HepG2 (cell line): ENCODE results near the gene CAMKV. TPM values are rescaled to one million over a fixed set of nuclear protein-coding genes. Genes with fewer than 3 reads are reported as not detected.

ENCODE experiments used
- ELF1 ChIP-seq: sonication (generic); formaldehyde crosslinking; IDR thresholded peaks from 2 replicates; pipeline ENCODE4 v1.4.0; 2020; ENCODE audit warnings: missing genetic modification reagents
- FOSL1 ChIP-seq: sonication (generic); formaldehyde crosslinking; IDR thresholded peaks from 2 replicates; pipeline ENCODE4 v1.9.0; 2021; ENCODE audit warnings: missing genetic modification reagents, borderline replicate concordance
- JUNB ChIP-seq: sonication (generic); formaldehyde crosslinking; IDR thresholded peaks from 2 replicates; pipeline ENCODE4 v1.8.0; 2022; ENCODE audit warnings: missing genetic modification reagents, mild to moderate bottlenecking, borderline replicate concordance
- KLF6 ChIP-seq: IDR thresholded peaks from 2 replicates; pipeline ENCODE4 v1.8.0; 2016; ENCODE audit warnings: missing biosample characterization, missing genetic modification reagents
- MIER3 ChIP-seq: IDR thresholded peaks from 2 replicates; pipeline ENCODE4 v1.6.1; 2016; ENCODE audit warnings: missing compliant biosample characterization, borderline replicate concordance
- NFIB ChIP-seq: sonication (generic); formaldehyde crosslinking; IDR thresholded peaks from 2 replicates; pipeline ENCODE4 v1.9.0; 2021; ENCODE audit warnings: missing genetic modification reagents, mild to moderate bottlenecking, borderline replicate concordance
- PAX8 ChIP-seq: sonication (generic); formaldehyde crosslinking; IDR thresholded peaks from 2 replicates; pipeline ENCODE4 v1.8.0; 2022; ENCODE audit warnings: mild to moderate bottlenecking, missing genetic modification reagents, borderline replicate concordance
- PHF5A ChIP-seq: IDR thresholded peaks from one replicate; pipeline ENCODE4 v1.6.1; 2018; ENCODE audit warnings: low read depth, missing genetic modification reagents; ENCODE audit not compliant: unreplicated experiment
- REPIN1 ChIP-seq: sonication (generic); formaldehyde crosslinking; IDR thresholded peaks from 2 replicates; pipeline ENCODE4 v1.8.0; 2022; ENCODE audit warnings: missing genetic modification reagents, low read depth, mild to moderate bottlenecking, borderline replicate concordance
- SMAD9 ChIP-seq: sonication (generic); formaldehyde crosslinking; IDR thresholded peaks from 2 replicates; pipeline ENCODE4 v1.5.1; 2020; ENCODE audit warnings: mild to moderate bottlenecking, missing genetic modification reagents
- SP4 ChIP-seq: sonication (generic); formaldehyde crosslinking; IDR thresholded peaks from 2 replicates; pipeline ENCODE4 v1.8.1; 2023; ENCODE audit warnings: mild to moderate bottlenecking, missing genetic modification reagents
- SSRP1 ChIP-seq: IDR thresholded peaks from 2 replicates; pipeline ENCODE4 v1.6.1; 2016; ENCODE audit warnings: control low read depth
- ZNF790 ChIP-seq: sonication (generic); formaldehyde crosslinking; IDR thresholded peaks from 2 replicates; pipeline ENCODE4 v1.8.0; 2022; ENCODE audit warnings: missing genetic modification reagents, mild to moderate bottlenecking, borderline replicate concordance
- polyA plus RNA-seq, 8 experiments: library from polyadenylated mRNA; depleted of rRNA in 3 of 8; stranded (reverse) in 7 of 8; unstranded in 1 of 8; fragments of >200 nt; fragmentation: Illumina TruSeq in 4 of 8; extraction: Trizol in 4 of 8; gene quantifications; 2 replicates each; pipeline versions ENCODE4 v1.2.1 to v1.2.3, GENCODE V29; 2011 to 2016; ENCODE audit warnings: low read depth in 4 of 8, missing spikeins in 1 of 8, mixed read lengths in 1 of 8; ENCODE audit not compliant: insufficient read depth in 1 of 8
- total RNA-seq, 5 experiments: library from RNA; depleted of rRNA; stranded (reverse); fragments of >200 nt; fragmentation: Illumina TruSeq; extraction: Trizol; gene quantifications; 2 replicates each; pipeline ENCODE4 v1.2.3, GENCODE V29; 2016; ENCODE audit warnings: low read depth in 1 of 5
- TF ChIP-seq, protein P1 (sequence below): sonication (generic); formaldehyde crosslinking; IDR thresholded peaks from 2 replicates; pipeline ENCODE4 v1.9.0; 2021; ENCODE audit warnings: missing genetic modification reagents, mild to moderate bottlenecking, borderline replicate concordance
- TF ChIP-seq, protein P2 (sequence below): IDR thresholded peaks from 2 replicates; pipeline ENCODE4 v1.6.1; 2012; ENCODE audit warnings: inconsistent platforms
- TF ChIP-seq, protein P3 (sequence below): sonication (generic); formaldehyde crosslinking; IDR thresholded peaks from 2 replicates; pipeline ENCODE4 v1.5.0; 2020; ENCODE audit warnings: mild to moderate bottlenecking, missing genetic modification reagents
- TF ChIP-seq, protein P4 (sequence below): sonication (generic); formaldehyde crosslinking; IDR thresholded peaks from 2 replicates; pipeline ENCODE4 v1.4.0; 2020; ENCODE audit warnings: mild to moderate bottlenecking, low read depth, missing genetic modification reagents
- TF ChIP-seq, protein P5 (sequence below): sonication (generic); formaldehyde crosslinking; IDR thresholded peaks from 2 replicates; pipeline ENCODE4 v1.8.1; 2023; ENCODE audit warnings: mild to moderate bottlenecking, missing genetic modification reagents
- TF ChIP-seq, protein P6 (sequence below): sonication (generic); formaldehyde crosslinking; IDR thresholded peaks from 2 replicates; pipeline ENCODE4 v1.5.1; 2020; ENCODE audit warnings: missing genetic modification reagents, mild to moderate bottlenecking, borderline replicate concordance

Gene CAMKV
- total and polyA plus RNA-seq, 2 of the 13 experiments (the other 11 are each of a cell fraction or from before 2014, with no cell fraction given), result 0.13 to 0.15 TPM

DNA sequence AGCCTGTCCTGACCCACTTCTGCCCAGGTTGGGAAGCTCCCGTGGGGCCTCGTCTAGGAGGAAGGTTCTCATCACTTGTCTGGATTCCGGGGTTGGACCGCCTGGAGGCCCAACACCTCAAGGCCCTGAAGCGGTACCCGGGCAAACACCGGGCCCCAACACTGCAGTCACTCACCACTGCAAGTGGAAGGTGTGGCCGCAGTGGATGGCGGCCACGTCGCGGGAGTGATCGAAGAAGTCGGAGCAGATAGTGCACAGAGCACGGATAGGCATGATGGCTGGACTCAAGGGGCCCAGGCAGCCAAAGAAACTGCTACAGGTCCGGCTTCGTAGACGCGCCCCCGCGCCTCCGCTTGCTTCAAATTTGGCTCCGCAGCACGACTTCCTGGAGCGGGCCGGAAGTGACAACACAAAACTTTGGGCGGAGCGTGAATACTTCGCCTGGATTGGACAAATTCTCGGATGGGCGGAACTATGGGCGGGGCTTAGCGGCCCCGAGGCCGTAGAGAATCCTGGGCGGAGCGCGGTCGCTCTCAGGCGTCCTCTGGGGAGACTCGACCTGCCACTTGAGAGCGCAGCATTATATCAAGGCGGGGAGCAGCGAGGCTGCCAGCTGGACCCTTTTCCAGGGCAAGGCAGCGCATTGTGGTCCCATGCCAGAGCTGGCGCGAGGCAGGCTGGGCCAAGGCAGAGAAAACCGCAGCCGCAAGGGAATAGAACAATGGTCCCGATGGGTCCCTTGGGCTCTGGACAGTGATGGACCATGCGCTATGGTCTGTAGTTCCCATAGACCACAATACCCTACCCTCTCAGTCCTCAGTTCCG lies 13.3 kb downstream of the CAMKV start, which contains the start of gene TRAIP (continued):
- TF ChIP-seq, protein P1, sequence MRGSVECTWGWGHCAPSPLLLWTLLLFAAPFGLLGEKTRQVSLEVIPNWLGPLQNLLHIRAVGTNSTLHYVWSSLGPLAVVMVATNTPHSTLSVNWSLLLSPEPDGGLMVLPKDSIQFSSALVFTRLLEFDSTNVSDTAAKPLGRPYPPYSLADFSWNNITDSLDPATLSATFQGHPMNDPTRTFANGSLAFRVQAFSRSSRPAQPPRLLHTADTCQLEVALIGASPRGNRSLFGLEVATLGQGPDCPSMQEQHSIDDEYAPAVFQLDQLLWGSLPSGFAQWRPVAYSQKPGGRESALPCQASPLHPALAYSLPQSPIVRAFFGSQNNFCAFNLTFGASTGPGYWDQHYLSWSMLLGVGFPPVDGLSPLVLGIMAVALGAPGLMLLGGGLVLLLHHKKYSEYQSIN (CRISPR knock-in tag), result no peak
- no peak for TF ChIP-seq NFIB (CRISPR knock-in tag)
- TF ChIP-seq KLF6 (CRISPR knock-in tag), result no peak
- TF ChIP-seq SMAD9 (CRISPR knock-in tag), result no peak
- TF ChIP-seq ELF1 (CRISPR knock-in tag), result peak; percentile 88
- TF ChIP-seq JUNB (CRISPR knock-in tag), result no peak
- TF ChIP-seq, protein P2, sequence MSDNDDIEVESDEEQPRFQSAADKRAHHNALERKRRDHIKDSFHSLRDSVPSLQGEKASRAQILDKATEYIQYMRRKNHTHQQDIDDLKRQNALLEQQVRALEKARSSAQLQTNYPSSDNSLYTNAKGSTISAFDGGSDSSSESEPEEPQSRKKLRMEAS, result peak; percentile 84; the same call in 1 of the 2 replicates
- TF ChIP-seq PHF5A (CRISPR knock-in tag), result no peak
- TF ChIP-seq, protein P3, sequence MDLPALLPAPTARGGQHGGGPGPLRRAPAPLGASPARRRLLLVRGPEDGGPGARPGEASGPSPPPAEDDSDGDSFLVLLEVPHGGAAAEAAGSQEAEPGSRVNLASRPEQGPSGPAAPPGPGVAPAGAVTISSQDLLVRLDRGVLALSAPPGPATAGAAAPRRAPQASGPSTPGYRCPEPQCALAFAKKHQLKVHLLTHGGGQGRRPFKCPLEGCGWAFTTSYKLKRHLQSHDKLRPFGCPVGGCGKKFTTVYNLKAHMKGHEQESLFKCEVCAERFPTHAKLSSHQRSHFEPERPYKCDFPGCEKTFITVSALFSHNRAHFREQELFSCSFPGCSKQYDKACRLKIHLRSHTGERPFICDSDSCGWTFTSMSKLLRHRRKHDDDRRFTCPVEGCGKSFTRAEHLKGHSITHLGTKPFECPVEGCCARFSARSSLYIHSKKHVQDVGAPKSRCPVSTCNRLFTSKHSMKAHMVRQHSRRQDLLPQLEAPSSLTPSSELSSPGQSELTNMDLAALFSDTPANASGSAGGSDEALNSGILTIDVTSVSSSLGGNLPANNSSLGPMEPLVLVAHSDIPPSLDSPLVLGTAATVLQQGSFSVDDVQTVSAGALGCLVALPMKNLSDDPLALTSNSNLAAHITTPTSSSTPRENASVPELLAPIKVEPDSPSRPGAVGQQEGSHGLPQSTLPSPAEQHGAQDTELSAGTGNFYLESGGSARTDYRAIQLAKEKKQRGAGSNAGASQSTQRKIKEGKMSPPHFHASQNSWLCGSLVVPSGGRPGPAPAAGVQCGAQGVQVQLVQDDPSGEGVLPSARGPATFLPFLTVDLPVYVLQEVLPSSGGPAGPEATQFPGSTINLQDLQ (CRISPR knock-in tag), result no peak
- TF ChIP-seq SSRP1 (CRISPR knock-in tag), result no peak
- TF ChIP-seq REPIN1 (CRISPR knock-in tag), result peak; percentile 81
- TF ChIP-seq PAX8, result no peak
- TF ChIP-seq FOSL1 (CRISPR knock-in tag), result no peak
- TF ChIP-seq, protein P4, sequence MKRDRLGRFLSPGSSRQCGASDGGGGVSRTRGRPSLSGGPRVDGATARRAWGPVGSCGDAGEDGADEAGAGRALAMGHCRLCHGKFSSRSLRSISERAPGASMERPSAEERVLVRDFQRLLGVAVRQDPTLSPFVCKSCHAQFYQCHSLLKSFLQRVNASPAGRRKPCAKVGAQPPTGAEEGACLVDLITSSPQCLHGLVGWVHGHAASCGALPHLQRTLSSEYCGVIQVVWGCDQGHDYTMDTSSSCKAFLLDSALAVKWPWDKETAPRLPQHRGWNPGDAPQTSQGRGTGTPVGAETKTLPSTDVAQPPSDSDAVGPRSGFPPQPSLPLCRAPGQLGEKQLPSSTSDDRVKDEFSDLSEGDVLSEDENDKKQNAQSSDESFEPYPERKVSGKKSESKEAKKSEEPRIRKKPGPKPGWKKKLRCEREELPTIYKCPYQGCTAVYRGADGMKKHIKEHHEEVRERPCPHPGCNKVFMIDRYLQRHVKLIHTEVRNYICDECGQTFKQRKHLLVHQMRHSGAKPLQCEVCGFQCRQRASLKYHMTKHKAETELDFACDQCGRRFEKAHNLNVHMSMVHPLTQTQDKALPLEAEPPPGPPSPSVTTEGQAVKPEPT (CRISPR knock-in tag), result no peak
- no peak; the same call in 1 of the 2 replicates for TF ChIP-seq ZNF790 (CRISPR knock-in tag)
- peak; percentile 97 for TF ChIP-seq SP4
- TF ChIP-seq, protein P5, sequence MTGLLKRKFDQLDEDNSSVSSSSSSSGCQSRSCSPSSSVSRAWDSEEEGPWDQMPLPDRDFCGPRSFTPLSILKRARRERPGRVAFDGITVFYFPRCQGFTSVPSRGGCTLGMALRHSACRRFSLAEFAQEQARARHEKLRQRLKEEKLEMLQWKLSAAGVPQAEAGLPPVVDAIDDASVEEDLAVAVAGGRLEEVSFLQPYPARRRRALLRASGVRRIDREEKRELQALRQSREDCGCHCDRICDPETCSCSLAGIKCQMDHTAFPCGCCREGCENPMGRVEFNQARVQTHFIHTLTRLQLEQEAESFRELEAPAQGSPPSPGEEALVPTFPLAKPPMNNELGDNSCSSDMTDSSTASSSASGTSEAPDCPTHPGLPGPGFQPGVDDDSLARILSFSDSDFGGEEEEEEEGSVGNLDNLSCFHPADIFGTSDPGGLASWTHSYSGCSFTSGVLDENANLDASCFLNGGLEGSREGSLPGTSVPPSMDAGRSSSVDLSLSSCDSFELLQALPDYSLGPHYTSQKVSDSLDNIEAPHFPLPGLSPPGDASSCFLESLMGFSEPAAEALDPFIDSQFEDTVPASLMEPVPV, result peak; percentile 83
- no peak for TF ChIP-seq MIER3 (CRISPR knock-in tag)
- TF ChIP-seq, protein P6, sequence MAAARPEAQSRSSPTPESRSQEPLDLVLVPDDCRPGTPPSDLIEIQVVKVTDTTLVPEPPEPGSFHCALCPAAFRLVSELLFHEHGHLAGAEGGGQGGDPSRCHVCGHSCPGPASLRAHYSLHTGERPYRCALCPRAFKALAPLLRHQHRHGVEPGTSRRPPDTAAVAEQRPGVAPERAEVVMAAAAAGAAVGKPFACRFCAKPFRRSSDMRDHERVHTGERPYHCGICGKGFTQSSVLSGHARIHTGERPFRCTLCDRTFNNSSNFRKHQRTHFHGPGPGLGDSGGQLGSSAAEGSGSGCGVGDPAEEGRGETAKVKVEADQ (CRISPR knock-in tag), result no peak
